CD14-positive monocyte (primary cell): ENCODE results near the gene FAM171A1. TPM values are rescaled to one million over a fixed set of nuclear protein-coding genes. Genes with fewer than 3 reads are reported as not detected.

Experiments used
- DNase-seq, 3 donors: peaks; one replicate each; pipeline ENCODE4 v3.0.0-alpha.2; 2011 to 2022
- H2AFZ ChIP-seq: 2 replicates; pipeline ENCODE4 v1.6.0; 2012; ENCODE audit warnings: mild to moderate bottlenecking, low read depth, low read length, inconsistent platforms; ENCODE audit not compliant: insufficient read depth, poor library complexity, severe bottlenecking
- H3K27ac ChIP-seq, 2 donors: 1 replicate in 1 of 2; 2 replicates in 1 of 2; pipeline ENCODE4 v1.5.1; 2012 to 2013; ENCODE audit warnings: low read length in 2 of 2, control low read depth in 1 of 2, inconsistent platforms in 1 of 2, low read depth in 1 of 2, mild to moderate bottlenecking in 1 of 2
- H3K27me3 ChIP-seq, 2 donors: one replicate each; pipeline versions ENCODE4 v1.6.0 to v1.6.1; 2011 to 2013; ENCODE audit warnings: low read length in 2 of 2; ENCODE audit not compliant: control insufficient read depth in 2 of 2, insufficient read depth in 2 of 2
- H3K36me3 ChIP-seq, 2 donors: replicated peaks in 1 of 2; 1 replicate in 1 of 2; 2 replicates in 1 of 2; pipeline versions ENCODE4 v1.5.1 to v1.6.1; 2012 to 2013; ENCODE audit warnings: low read length in 2 of 2, control low read depth in 1 of 2, inconsistent platforms in 1 of 2, mild to moderate bottlenecking in 1 of 2; ENCODE audit not compliant: insufficient read depth in 2 of 2, control insufficient read depth in 1 of 2
- H3K4me1 ChIP-seq, 2 donors: 1 replicate in 1 of 2; 2 replicates in 1 of 2; pipeline versions ENCODE4 v1.5.1 to v1.6.1; 2012 to 2013; ENCODE audit warnings: low read length in 2 of 2, control low read depth in 1 of 2, inconsistent platforms in 1 of 2, mild to moderate bottlenecking in 1 of 2, moderate library complexity in 1 of 2; ENCODE audit not compliant: insufficient read depth in 2 of 2, control insufficient read depth in 1 of 2
- H3K4me2 ChIP-seq: replicated peaks from 2 replicates; pipeline ENCODE3; 2012; ENCODE audit warnings: low read length, moderate library complexity, mild to moderate bottlenecking; ENCODE audit not compliant: poor library complexity, severe bottlenecking; ENCODE audit errors: extremely low read depth
- H3K4me3 ChIP-seq, 3 experiments: fragments of 200-600 bp in 1 of 3; sonication (generic) in 1 of 3; replicated peaks in 1 of 3; 1 replicate in 2 of 3; 2 replicates in 1 of 3; pipeline ENCODE4 v1.5.1; 2011 to 2013; ENCODE audit warnings: low read length in 3 of 3, mild to moderate bottlenecking in 3 of 3, control low read depth in 2 of 3, low read depth in 2 of 3, inconsistent platforms in 1 of 3, moderate library complexity in 1 of 3
- H3K79me2 ChIP-seq: 2 replicates; pipeline ENCODE4 v1.6.0; 2012; ENCODE audit warnings: mild to moderate bottlenecking, control low read depth, inconsistent platforms, low read length, moderate library complexity; ENCODE audit not compliant: insufficient read depth
- H3K9ac ChIP-seq: 2 replicates; pipeline ENCODE4 v1.6.0; 2017; ENCODE audit warnings: low read length, mild to moderate bottlenecking; ENCODE audit not compliant: insufficient read depth, poor library complexity, severe bottlenecking
- H3K9me3 ChIP-seq, 2 donors: replicated peaks in 1 of 2; 1 replicate in 1 of 2; 2 replicates in 1 of 2; pipeline versions ENCODE4 v1.5.1 to v1.6.1; 2012 to 2013; ENCODE audit warnings: low read length in 2 of 2, control low read depth in 1 of 2; ENCODE audit not compliant: control insufficient read depth in 1 of 2, insufficient read depth in 1 of 2
- H4K20me1 ChIP-seq: 2 replicates; pipeline ENCODE4 v1.6.0; 2012; ENCODE audit warnings: mild to moderate bottlenecking, low read length, control low read depth, moderate library complexity; ENCODE audit not compliant: insufficient read depth
- H3K27ac Mint-ChIP-seq, 7 donors: one replicate each; pipeline ENCODE4 v1.8.0; 2020; ENCODE audit warnings: mild to moderate bottlenecking in 7 of 7, mixed read lengths in 7 of 7, moderate library complexity in 6 of 7, inconsistent platforms in 2 of 7
- H3K27me3 Mint-ChIP-seq, 3 donors: one replicate each; pipeline ENCODE4 v1.8.0; 2021 to 2022; ENCODE audit warnings: low read depth in 3 of 3, mild to moderate bottlenecking in 3 of 3, mixed read lengths in 3 of 3, moderate library complexity in 3 of 3, inconsistent platforms in 1 of 3
- H3K36me3 Mint-ChIP-seq, 2 donors: one replicate each; pipeline ENCODE4 v1.8.0; 2020; ENCODE audit warnings: mixed read lengths in 2 of 2, inconsistent platforms in 1 of 2, mild to moderate bottlenecking in 1 of 2
- H3K4me1 Mint-ChIP-seq: one replicate; pipeline ENCODE4 v1.8.0; 2020; ENCODE audit warnings: mild to moderate bottlenecking, mixed read lengths
- H3K4me3 Mint-ChIP-seq, 2 donors: one replicate each; pipeline ENCODE4 v1.8.0; 2020; ENCODE audit warnings: mild to moderate bottlenecking in 2 of 2, mixed read lengths in 2 of 2, moderate library complexity in 1 of 2
- H3K9me3 Mint-ChIP-seq, 7 donors: one replicate each; pipeline ENCODE4 v1.8.0; 2020 to 2022; ENCODE audit warnings: mixed read lengths in 7 of 7, mild to moderate bottlenecking in 6 of 7, moderate library complexity in 6 of 7, inconsistent platforms in 2 of 7
- CTCF ChIP-seq: fragments of 200-600 bp; IDR thresholded peaks from one replicate; pipeline ENCODE4 v1.8.0; 2022; ENCODE audit warnings: antibody characterized with exemption, mild to moderate bottlenecking
- WGBS: methylation state at CpG from one replicate; pipeline ENCODE4 v1.1.5; 2013; ENCODE audit warnings: missing lambda C conversion rate; ENCODE audit not compliant: insufficient coverage; 5-methylcytosine and 5-hydroxymethylcytosine counted together
- intact Hi-C, 2 donors: fragments of 100-400 bp; cut with micrococcal nuclease; formaldehyde crosslinking; loops; one replicate each; pipeline versions ENCODE4 v1.15.0 to v1.15.1; 2023
- polyA plus RNA-seq, 3 donors: library from polyadenylated mRNA; depleted of rRNA in 1 of 3; unstranded in 2 of 3; stranded (reverse) in 1 of 3; fragments of 300-500 nt in 2 of 3; fragments of >200 nt in 1 of 3; fragmentation: Illumina TruSeq in 2 of 3; gene quantifications; 1 replicate in 2 of 3; 2 replicates in 1 of 3; pipeline ENCODE4 v1.2.3, GENCODE V29; 2012 to 2021

The FAM171A1 gene
- polyA plus RNA-seq, 3 donors: not detected

GRCh38 chr10:15232279-15232678, 138.8 kb downstream of the FAM171A1 start:
- Histone ChIP-seq H2AFZ (no peak overlapping the region), H3K9me3 (no peaks in the 10 kb centered on the region), H3K27me3 (no peaks in the 10 kb centered on the region), H3K9ac (no peak overlapping the region), H3K4me3 (no peak overlapping the region), H3K4me2 (no peak overlapping the region), H3K27ac (no peak overlapping the region), H4K20me1 (no peaks in the 10 kb centered on the region), H3K79me2 (no peaks in the 10 kb centered on the region), H3K36me3 (no peaks in the 10 kb centered on the region), H3K4me1 (no peaks in the 10 kb centered on the region)
- intact Hi-C loops: no loop called here
- no peaks in the 10 kb centered on the region for H3K36me3 Mint-ChIP-seq
- 78% methylated on average over 6 of the region's 8 CpGs for WGBS
- TF ChIP-seq CTCF: no peak
- no peak overlapping the region for H3K4me3 Mint-ChIP-seq
- no peaks in the 10 kb centered on the region for H3K4me1 Mint-ChIP-seq
- H3K9me3 Mint-ChIP-seq: peaks cover 0 to 7% (median 2%) of the 10 kb centered on the region in 7 donors
- no peak overlapping the region for H3K27ac Mint-ChIP-seq
- peaks cover 0 to 10% (median 3%) of the 10 kb centered on the region in 3 donors for H3K27me3 Mint-ChIP-seq
- DNase-seq: no peak

GRCh38 chr10:15231426-15231825, 139.7 kb downstream of the FAM171A1 start:
- TF ChIP-seq CTCF: no peak
- WGBS: 95% methylated on average over 11 of the region's 11 CpGs
- Histone ChIP-seq H3K9ac (no peak overlapping the region), H3K4me2 (no peak overlapping the region), H3K79me2 (no peaks in the 10 kb centered on the region), H3K9me3 (no peaks in the 10 kb centered on the region), H3K36me3 (no peaks in the 10 kb centered on the region), H3K27ac (no peak overlapping the region), H4K20me1 (no peaks in the 10 kb centered on the region), H3K27me3 (no peaks in the 10 kb centered on the region), H3K4me3 (no peak overlapping the region), H3K4me1 (no peaks in the 10 kb centered on the region), H2AFZ (no peak overlapping the region)
- no peak overlapping the region for H3K4me3 Mint-ChIP-seq
- H3K4me1 Mint-ChIP-seq: no peaks in the 10 kb centered on the region
- intact Hi-C loops: no loop called here
- no peaks in the 10 kb centered on the region for H3K36me3 Mint-ChIP-seq
- peaks cover 0 to 5% (median 5%) of the 10 kb centered on the region in 3 donors for H3K27me3 Mint-ChIP-seq
- H3K9me3 Mint-ChIP-seq: peaks cover 0 to 8% (median 2%) of the 10 kb centered on the region in 7 donors
- H3K27ac Mint-ChIP-seq: no peak overlapping the region
- DNase-seq: no peak
